HG02852 (cell line): ENCODE measurements around the gene DNAJC19.
A peak's percentile ranks its signal among the peaks of the same experiment; 100 is the strongest.
"Not testable (repeated sequence)": the region's sequence is repeated elsewhere in the genome, so short reads cannot be mapped to it uniquely, and the experiment has no call there.

ENCODE experiments used
- ATAC-seq: cut with Tn5 transposase; IDR thresholded peaks from one replicate; pipeline ENCODE4 v1.9.1; 2021; ENCODE audit warnings: mild to moderate bottlenecking, moderate library complexity; ENCODE audit not compliant: unreplicated experiment

The DNAJC19 gene

GRCh38 chr3:180989291-180990163 is at the start of gene DNAJC19:
Gene DNAJC19 (minus strand): TSS chr3:180989736. CDS start chr3:180989602, 134 bp downstream.
- ATAC-seq = peak; percentile 94

GRCh38 chr3:181030948-181031347 is 41.4 kb upstream of the DNAJC19 start:
- ATAC-seq = no peak

- ATAC-seq = no peak
Observed at GRCh38 chr3:181025204-181025603, 35.7 kb upstream of the DNAJC19 start.

- no peak for ATAC-seq
Observed at GRCh38 chr3:181017690-181018089, 28.2 kb upstream of the DNAJC19 start.

GRCh38 chr3:181009225-181009624 is 19.7 kb upstream of the DNAJC19 start:
- ATAC-seq = peak; percentile 57

GRCh38 chr3:181008796-181009195 is 19.3 kb upstream of the DNAJC19 start:
- no peak for ATAC-seq

DNA sequence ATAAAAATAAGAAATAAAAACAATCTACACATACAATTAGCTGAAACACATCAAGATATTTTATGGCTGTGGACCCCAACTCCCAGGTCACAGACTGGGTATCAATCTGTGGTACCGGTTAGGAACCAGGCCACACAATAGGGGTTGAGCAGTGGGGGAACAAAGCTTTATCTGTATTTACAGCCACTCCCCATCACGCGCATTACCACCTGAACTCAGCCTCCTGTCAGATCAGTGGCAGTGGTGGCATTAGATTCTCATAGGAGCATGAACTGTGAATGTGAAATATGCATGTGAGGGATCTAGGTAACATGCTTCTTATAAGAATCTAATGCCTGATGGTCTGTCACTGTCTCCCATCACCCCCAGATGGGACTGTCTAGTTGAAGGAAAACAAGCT is 17.7 kb upstream of the DNAJC19 start:
- no peak for ATAC-seq

DNA sequence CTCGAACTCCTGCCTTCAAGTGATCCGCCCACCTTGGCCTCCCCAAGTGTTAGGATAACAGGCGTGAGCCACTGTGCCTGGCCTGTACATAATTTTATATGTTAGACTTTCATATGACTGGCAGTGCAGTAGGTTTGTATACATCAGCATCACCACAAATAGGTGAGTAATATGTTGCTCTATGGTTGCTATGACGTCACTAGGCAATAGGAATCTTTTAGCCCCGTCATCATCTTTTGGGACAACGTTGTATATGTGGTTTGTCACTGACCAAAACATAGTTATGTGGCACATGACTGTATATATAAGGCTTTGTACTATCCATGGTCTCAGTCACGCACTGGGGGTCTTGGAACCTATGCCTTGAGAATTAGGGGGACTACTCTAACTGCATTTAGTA is 17.0 kb upstream of the DNAJC19 start:
- ATAC-seq = no peak

- not testable (repeated sequence) for ATAC-seq
Observed at GRCh38 chr3:181003469-181003868, 13.9 kb upstream of the DNAJC19 start.

- ATAC-seq = not testable (repeated sequence)
Observed at GRCh38 chr3:181002331-181002730, 12.8 kb upstream of the DNAJC19 start.

- no peak for ATAC-seq
Observed at GRCh38 chr3:180996415-180996932, 6.9 kb upstream of the DNAJC19 start.

- ATAC-seq = no peak
Observed at GRCh38 chr3:180990505-180990904, 969 bp upstream of the DNAJC19 start.

GRCh38 chr3:180987344-180987743 is 2.2 kb downstream of the DNAJC19 start:
- ATAC-seq = no peak

DNA sequence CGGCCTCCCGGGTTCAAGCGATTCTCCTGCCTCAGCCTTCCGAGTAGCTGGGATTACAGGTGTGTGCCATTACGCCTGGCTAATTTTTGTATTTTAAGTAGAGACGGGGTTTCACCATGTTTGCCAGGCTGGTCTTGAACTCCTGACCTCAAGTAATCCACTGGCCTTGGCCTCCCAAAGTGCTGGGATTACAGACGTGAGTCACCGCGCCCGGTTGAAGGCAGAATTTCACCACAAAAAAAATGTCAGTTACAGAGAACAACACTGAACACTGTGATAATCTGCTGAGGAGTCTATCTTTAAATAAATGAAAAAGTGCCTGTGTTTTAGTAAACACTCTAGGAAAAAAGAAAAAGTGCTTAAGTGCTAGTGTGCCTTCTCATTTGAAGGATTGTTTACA is 3.2 kb downstream of the DNAJC19 start:
- ATAC-seq = not testable (repeated sequence)

DNA sequence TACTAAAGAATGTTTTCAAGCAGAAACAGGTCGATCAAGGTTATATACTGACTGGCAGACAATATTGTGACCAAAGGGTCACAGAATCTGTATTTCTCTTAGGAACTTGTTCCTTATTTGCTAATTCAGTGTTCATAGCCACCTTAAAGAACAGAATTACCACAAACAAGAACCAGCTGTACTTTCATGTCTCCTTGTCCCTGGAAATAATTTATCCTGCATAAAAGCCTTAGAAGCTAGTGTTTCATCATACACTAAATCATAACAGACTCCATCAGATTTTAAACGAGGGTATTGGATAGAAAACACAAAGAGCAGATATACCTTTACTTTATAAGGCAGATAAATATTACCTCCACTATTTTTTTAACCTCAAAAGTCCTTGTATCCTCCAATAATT is 6.4 kb downstream of the DNAJC19 start:
- ATAC-seq = no peak

- no peak for ATAC-seq
Observed at GRCh38 chr3:180981912-180982311, 7.6 kb downstream of the DNAJC19 start.

GRCh38 chr3:180980611-180981010 is 8.9 kb downstream of the DNAJC19 start:
- peak; percentile 38 for ATAC-seq

- ATAC-seq = no peak
Observed at GRCh38 chr3:180979961-180980360, 9.6 kb downstream of the DNAJC19 start.

GRCh38 chr3:180977498-180977897 is 12.0 kb downstream of the DNAJC19 start:
- ATAC-seq = no peak

GRCh38 chr3:180974286-180974685 is 15.2 kb downstream of the DNAJC19 start:
- ATAC-seq = no peak

GRCh38 chr3:180973543-180973942 is 16.0 kb downstream of the DNAJC19 start:
- peak; percentile 75 for ATAC-seq

GRCh38 chr3:180970931-180971330 is 18.6 kb downstream of the DNAJC19 start:
- no peak for ATAC-seq
